PC-3 (cell line): Measurements from ENCODE around the gene SYTL1. TPM values are rescaled to one million over a fixed set of nuclear protein-coding genes. Genes with fewer than 3 reads are reported as not detected.

ENCODE experiments used
- ATAC-seq: fragments of 200-7000 bp; cut with Tn5 transposase; 2 replicates; pipeline ENCODE4 v1.9.1; 2020; ENCODE audit warnings: mild to moderate bottlenecking, moderate library complexity
- BruUV-seq: library from RNA; stranded (reverse); fragments of 400-500 nt; replicated peaks from 2 replicates; lab custom pipeline; 2021; lab: Mats Ljungman, UMichigan
- CTCF ChIA-PET: fragments of 300-600 bp; sonication (Branson Sonifier 250); formaldehyde crosslinking; loops from one replicate; lab custom pipeline; 2022; ENCODE audit warnings: antibody characterized with exemption; lab: Charles Lee
- POLR2A ChIA-PET: fragments of 300-600 bp; sonication (Branson Sonifier 250); formaldehyde crosslinking; loops from one replicate; lab custom pipeline; 2022; ENCODE audit warnings: antibody characterized with exemption; ENCODE audit not compliant: unreplicated experiment; lab: Charles Lee
- DNase-seq: peaks from one replicate; pipeline ENCODE4 v3.0.0-alpha.2; 2015
- H2AFZ ChIP-seq: fragments of 300-600 bp; sonication (generic); 2 replicates; pipeline ENCODE4 v1.6.0; 2016; ENCODE audit warnings: antibody characterized with exemption, low read length
- H3F3A ChIP-seq: fragments of 300-600 bp; sonication (generic); one replicate; pipeline ENCODE4 v1.6.0; 2017; ENCODE audit warnings: antibody characterized with exemption, low read length, control low read depth, mild to moderate bottlenecking; ENCODE audit not compliant: unreplicated experiment
- H3K27ac ChIP-seq: fragments of 300-600 bp; sonication (generic); 2 replicates; pipeline ENCODE4 v1.5.1; 2016; ENCODE audit warnings: mild to moderate bottlenecking, low read length
- H3K27me3 ChIP-seq: fragments of 300-600 bp; sonication (generic); 2 replicates; pipeline ENCODE4 v1.6.1; 2016; ENCODE audit warnings: low read length, mixed read lengths
- H3K36me3 ChIP-seq: fragments of 300-600 bp; sonication (generic); 2 replicates; pipeline ENCODE4 v1.6.1; 2016; ENCODE audit warnings: low read depth, mixed run types, low read length, mixed read lengths
- H3K4me1 ChIP-seq: fragments of 300-600 bp; sonication (generic); 2 replicates; pipeline ENCODE4 v1.5.1; 2016; ENCODE audit warnings: low read length; ENCODE audit not compliant: insufficient read depth
- H3K4me2 ChIP-seq: fragments of 300-600 bp; sonication (generic); 2 replicates; pipeline ENCODE4 v1.6.0; 2016; ENCODE audit warnings: low read length
- H3K4me3 ChIP-seq: fragments of 300-600 bp; sonication (generic); 2 replicates; pipeline ENCODE4 v1.5.1; 2016; ENCODE audit warnings: mild to moderate bottlenecking, low read length, mixed read lengths
- H3K79me2 ChIP-seq: fragments of 300-600 bp; sonication (generic); 2 replicates; pipeline ENCODE4 v1.6.1; 2017; ENCODE audit warnings: low read length, mixed read lengths
- H3K9ac ChIP-seq: fragments of 300-600 bp; sonication (generic); 2 replicates; pipeline ENCODE4 v1.6.0; 2016; ENCODE audit warnings: mild to moderate bottlenecking, low read length
- H3K9me2 ChIP-seq: fragments of 300-600 bp; sonication (generic); replicated peaks from 2 replicates; pipeline ENCODE4 v1.6.1; 2016; ENCODE audit warnings: mixed run types, low read length, mixed read lengths
- H3K9me3 ChIP-seq: fragments of 300-600 bp; sonication (generic); 2 replicates; pipeline ENCODE4 v1.6.1; 2016; ENCODE audit warnings: low read length, mixed read lengths
- H4K20me1 ChIP-seq: fragments of 300-600 bp; sonication (generic); 2 replicates; pipeline ENCODE4 v1.6.1; 2016; ENCODE audit warnings: low read length, mixed read lengths
- CTCF ChIP-seq: fragments of 300-600 bp; sonication (generic); conservative IDR thresholded peaks from 2 replicates; pipeline ENCODE4 v1.5.1; 2017; ENCODE audit warnings: antibody characterized with exemption, low read depth, mild to moderate bottlenecking, low read length
- EZH2 ChIP-seq: fragments of 300-600 bp; sonication (generic); IDR thresholded peaks from one replicate; pipeline ENCODE4 v1.6.1; 2017; ENCODE audit warnings: antibody characterized with exemption, mild to moderate bottlenecking, low read length; ENCODE audit not compliant: unreplicated experiment
- EZH2phosphoT487 ChIP-seq: fragments of 300-600 bp; sonication (generic); IDR thresholded peaks from 2 replicates; pipeline ENCODE4 v1.6.1; 2018; ENCODE audit warnings: mild to moderate bottlenecking, antibody characterized with exemption, low read length, borderline replicate concordance
- intact Hi-C: fragments of 100-400 bp; cut with micrococcal nuclease; formaldehyde crosslinking; loops from 2 replicates; pipeline ENCODE4 v1.9.0; 2023
- total RNA-seq: library from RNA; depleted of rRNA; stranded (reverse); fragments of >200 nt; gene quantifications from 2 replicates; pipeline ENCODE4 v1.2.3, GENCODE V29; 2014

SYTL1 gene
- total RNA-seq, 1 experiment from 2014 or later = 26.8 TPM

DNA sequence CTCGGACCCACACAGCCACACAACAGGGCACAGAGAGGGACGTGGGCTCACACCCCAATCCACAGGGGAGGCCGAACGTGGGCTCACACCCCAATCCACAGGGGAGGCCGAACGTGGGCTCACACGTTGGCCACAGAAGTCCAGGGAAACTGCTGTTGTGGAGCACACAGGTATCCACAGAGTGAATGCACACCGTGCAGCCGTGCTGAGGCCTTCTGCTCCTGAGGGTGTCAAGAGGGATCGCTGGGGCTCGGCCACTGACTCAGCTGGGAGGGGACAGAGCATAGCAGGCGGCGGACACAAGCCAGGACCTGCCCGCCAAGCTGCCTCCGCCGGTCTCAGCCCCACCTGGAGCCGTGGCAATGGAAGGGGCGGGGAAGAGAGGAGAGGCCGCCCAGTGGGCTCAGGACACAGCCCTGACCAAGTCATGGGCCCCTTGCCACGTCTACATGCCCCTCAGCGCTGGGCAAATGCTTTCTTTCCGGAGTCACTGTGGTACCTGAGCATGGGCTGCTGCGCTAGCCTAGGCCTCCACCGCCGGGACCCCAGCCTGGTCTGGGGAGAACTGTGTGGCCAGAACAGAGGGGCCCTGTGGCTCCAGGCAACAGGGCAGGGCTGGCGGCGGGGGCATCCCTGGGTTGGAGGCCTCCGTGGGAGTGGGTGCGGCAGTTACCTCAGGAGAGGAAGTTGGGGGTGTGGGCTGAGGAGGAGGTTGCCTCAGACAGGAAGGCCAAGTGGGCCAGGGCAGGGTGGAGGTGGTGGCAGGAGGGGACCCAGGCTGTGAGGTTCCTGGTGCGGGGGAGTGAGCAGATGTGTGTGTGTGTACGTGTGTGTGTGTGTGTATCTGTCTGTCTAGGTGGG lies 1.2 kb downstream of the SYTL1 start:
- Histone ChIP-seq H3K27ac (peak overlapping the region; percentile 88), H2AFZ (peak overlapping the region; percentile 89), H3K4me2 (peak overlapping the region; percentile 99), H3K79me2 (peaks cover 24% of the 10 kb centered on the region), H4K20me1 (no peaks in the 10 kb centered on the region), H3F3A (no peaks in the 10 kb centered on the region), H3K9me3 (no peaks in the 10 kb centered on the region), H3K27me3 (no peaks in the 10 kb centered on the region), H3K4me3 (peak overlapping the region; percentile 79), H3K9ac (peak overlapping the region; percentile 82), H3K4me1 (peaks cover 43% of the 10 kb centered on the region), H3K36me3 (no peaks in the 10 kb centered on the region), H3K9me2 (no peaks in the 10 kb centered on the region)
- peak; percentile 65 for ATAC-seq
- no peak for TF ChIP-seq CTCF
- no peak for TF ChIP-seq EZH2
- TF ChIP-seq EZH2phosphoT487 = no peak
- DNase-seq = peak; percentile 79
- intact Hi-C loops = loop anchor here (2.0 to 5.0 kb wide), 2 partner anchors 20 to 41 kb away; partner anchors contain the start of gene TMEM222
- POLR2A ChIA-PET = no interaction called here
- CTCF ChIA-PET = interaction anchor here (1.3 kb wide), 1 partner anchor 43 kb away, joined by 4 read pairs; no protein-coding TSS in a partner anchor
- no TSS peak for BruUV-seq

DNA sequence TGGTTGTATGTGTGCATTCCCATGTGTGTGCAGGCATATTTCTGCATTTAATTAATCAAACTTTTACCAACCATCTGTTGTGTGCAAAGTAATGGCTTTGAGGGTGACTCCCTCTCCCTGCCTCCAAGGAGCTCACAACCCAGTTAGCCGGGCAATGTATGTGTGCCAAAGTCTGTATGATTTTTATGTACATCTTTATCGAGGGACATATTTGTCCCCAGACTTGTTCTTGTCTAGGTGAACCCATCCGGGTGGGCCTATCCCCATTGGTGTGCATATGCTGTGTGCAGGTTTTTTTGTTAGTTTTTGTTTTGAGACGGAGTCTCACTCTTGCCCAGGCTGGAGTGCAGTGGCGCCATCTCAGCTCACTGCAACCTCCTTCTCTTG lies 1.8 kb downstream of the SYTL1 start:
- peak overlapping the region; percentile 82 for H3K9ac ChIP-seq
- no peaks in the 10 kb centered on the region for H3F3A ChIP-seq
- intact Hi-C loops = loop anchor here (2.0 to 5.0 kb wide), 2 partner anchors 21 to 41 kb away; partner anchors contain the start of gene TMEM222
- no peaks in the 10 kb centered on the region for H3K36me3 ChIP-seq
- ChIA-PET POLR2A (no interaction called here), CTCF (interaction anchor here (1.3 kb wide), 1 partner anchor 44 kb away, joined by 4 read pairs; no protein-coding TSS in a partner anchor)
- no TSS peak for BruUV-seq
- H3K27ac ChIP-seq = peak overlapping the region; percentile 88
- peak overlapping the region; percentile 99 for H3K4me2 ChIP-seq
- H3K4me1 ChIP-seq = peaks cover 43% of the 10 kb centered on the region
- peaks cover 24% of the 10 kb centered on the region for H3K79me2 ChIP-seq
- H3K9me3 ChIP-seq = no peaks in the 10 kb centered on the region
- peak overlapping the region; percentile 89 for H2AFZ ChIP-seq
- no peaks in the 10 kb centered on the region for H3K9me2 ChIP-seq
- peak overlapping the region; percentile 79 for H3K4me3 ChIP-seq
- TF ChIP-seq EZH2phosphoT487 (no peak), CTCF (no peak), EZH2 (no peak)
- ATAC-seq (no peak; the same call in 1 of the 2 replicates), DNase-seq (no peak)
- no peaks in the 10 kb centered on the region for H3K27me3 ChIP-seq
- no peaks in the 10 kb centered on the region for H4K20me1 ChIP-seq

- Histone ChIP-seq H2AFZ (no peak overlapping the region), H3K9me3 (no peaks in the 10 kb centered on the region), H3K36me3 (no peaks in the 10 kb centered on the region), H4K20me1 (no peaks in the 10 kb centered on the region), H3K27me3 (no peaks in the 10 kb centered on the region), H3F3A (no peaks in the 10 kb centered on the region), H3K4me1 (peaks cover 51% of the 10 kb centered on the region), H3K79me2 (peaks cover 24% of the 10 kb centered on the region), H3K27ac (no peak overlapping the region), H3K9me2 (no peaks in the 10 kb centered on the region), H3K4me2 (no peak overlapping the region), H3K4me3 (no peak overlapping the region), H3K9ac (no peak overlapping the region)
- ATAC-seq (no peak), DNase-seq (no peak)
- intact Hi-C loops = no loop called here
- POLR2A ChIA-PET = no interaction called here
- TF ChIP-seq CTCF (no peak), EZH2phosphoT487 (no peak), EZH2 (no peak)
- no TSS peak for BruUV-seq
- CTCF ChIA-PET = no interaction called here
Measured at GRCh38 chr1:27345272-27345671, 3.5 kb downstream of the SYTL1 start.
